Left ventricle myocardium inferior (tissue), 1 donor: ENCODE measurements around the gene STAT4. TPM values are rescaled to one million over a fixed set of nuclear protein-coding genes. Genes with fewer than 3 reads are reported as not detected.

ENCODE experiments used
- DNase-seq: peaks from one replicate; pipeline ENCODE4 v3.0.0-alpha.2; 2020
- H3K27ac ChIP-seq: fragments of 200-600 bp; replicated peaks from 2 replicates; pipeline ENCODE4 v1.8.0; 2021
- H3K27me3 ChIP-seq: fragments of 200-600 bp; 2 replicates; pipeline ENCODE4 v1.8.0; 2021; ENCODE audit warnings: low read depth
- H3K36me3 ChIP-seq: fragments of 200-600 bp; 2 replicates; pipeline ENCODE4 v1.8.0; 2021
- H3K4me1 ChIP-seq: fragments of 200-600 bp; 2 replicates; pipeline ENCODE4 v1.8.0; 2021
- H3K4me3 ChIP-seq: fragments of 200-600 bp; 2 replicates; pipeline ENCODE4 v1.8.0; 2021; ENCODE audit warnings: mild to moderate bottlenecking, moderate library complexity
- H3K9me3 ChIP-seq: fragments of 200-600 bp; replicated peaks from 2 replicates; pipeline ENCODE4 v1.8.0; 2021
- intact Hi-C: fragments of 100-400 bp; cut with micrococcal nuclease; formaldehyde crosslinking; loops from one replicate; pipeline ENCODE4 v1.11.0; 2022
- total RNA-seq: library from RNA; stranded (reverse); fragmentation: NEBNext Ultra II Directional; extraction: Animal tissue kit (Norgen Biotek cat#: 25700); gene quantifications from one replicate; pipeline ENCODE4 v1.2.1, GENCODE V29; 2021
- TF ChIP-seq, protein P1 (sequence below): fragments of 200-600 bp; IDR thresholded peaks from 2 replicates; pipeline ENCODE4 v1.8.0; 2021; ENCODE audit warnings: antibody characterized with exemption, mild to moderate bottlenecking, borderline replicate concordance
- donor health status: DM: no; HTN: yes; CAD: no; lungs with severe emphysema.

STAT4 gene
- total RNA-seq, 1 donor from 2014 or later = 0.82 TPM

DNA sequence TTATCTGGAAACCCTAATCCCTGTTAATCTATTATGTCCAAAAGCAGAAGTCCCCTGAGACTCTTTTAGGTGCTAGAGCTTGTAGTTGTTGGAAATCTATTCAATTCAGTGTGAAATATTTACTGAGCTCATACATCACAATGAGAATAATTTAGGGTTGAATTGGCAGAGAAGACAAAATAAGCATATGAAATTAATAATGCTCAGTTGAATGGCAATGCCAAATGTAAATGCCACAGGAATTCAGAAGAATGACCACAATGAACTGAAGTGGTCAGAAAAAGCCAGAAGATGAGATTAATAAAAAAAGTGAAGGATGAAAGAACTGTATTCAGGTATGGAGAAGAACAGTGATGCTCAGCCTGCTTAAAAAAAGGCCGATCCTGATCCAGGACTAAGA, 8.0 kb upstream of the STAT4 start:
- TF ChIP-seq, protein P1, sequence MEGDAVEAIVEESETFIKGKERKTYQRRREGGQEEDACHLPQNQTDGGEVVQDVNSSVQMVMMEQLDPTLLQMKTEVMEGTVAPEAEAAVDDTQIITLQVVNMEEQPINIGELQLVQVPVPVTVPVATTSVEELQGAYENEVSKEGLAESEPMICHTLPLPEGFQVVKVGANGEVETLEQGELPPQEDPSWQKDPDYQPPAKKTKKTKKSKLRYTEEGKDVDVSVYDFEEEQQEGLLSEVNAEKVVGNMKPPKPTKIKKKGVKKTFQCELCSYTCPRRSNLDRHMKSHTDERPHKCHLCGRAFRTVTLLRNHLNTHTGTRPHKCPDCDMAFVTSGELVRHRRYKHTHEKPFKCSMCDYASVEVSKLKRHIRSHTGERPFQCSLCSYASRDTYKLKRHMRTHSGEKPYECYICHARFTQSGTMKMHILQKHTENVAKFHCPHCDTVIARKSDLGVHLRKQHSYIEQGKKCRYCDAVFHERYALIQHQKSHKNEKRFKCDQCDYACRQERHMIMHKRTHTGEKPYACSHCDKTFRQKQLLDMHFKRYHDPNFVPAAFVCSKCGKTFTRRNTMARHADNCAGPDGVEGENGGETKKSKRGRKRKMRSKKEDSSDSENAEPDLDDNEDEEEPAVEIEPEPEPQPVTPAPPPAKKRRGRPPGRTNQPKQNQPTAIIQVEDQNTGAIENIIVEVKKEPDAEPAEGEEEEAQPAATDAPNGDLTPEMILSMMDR = no peak
- H3K4me1 ChIP-seq = no peaks in the 10 kb centered on the region
- intact Hi-C loops = loop anchor here (10.0 kb wide), 1 partner anchor 104 kb away; no protein-coding TSS in a partner anchor

DNA sequence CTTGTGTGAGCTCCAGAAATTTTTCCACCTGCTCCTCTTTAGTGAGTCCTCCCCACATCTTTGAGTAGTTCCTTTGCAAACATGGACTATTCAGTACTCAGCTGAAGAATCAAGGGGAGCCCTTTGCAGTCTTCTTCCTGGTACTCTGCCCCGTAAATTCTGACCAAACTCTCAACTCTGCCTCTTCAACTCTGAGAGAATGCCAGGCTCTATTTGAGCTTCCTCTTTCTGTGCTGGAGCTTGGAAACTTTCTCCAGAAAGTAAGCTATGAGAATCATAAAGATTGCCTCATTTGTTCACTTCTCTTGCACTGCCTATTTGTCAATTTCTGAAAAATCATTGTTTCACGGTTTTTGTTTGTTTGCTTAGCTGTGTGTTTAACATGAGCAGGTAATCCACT, 7.4 kb upstream of the STAT4 start:
- TF ChIP-seq, protein P1 = no peak

More for the DNA sequence above, 8.0 kb upstream of the STAT4 start:
- Histone ChIP-seq H3K27me3 (no peaks in the 10 kb centered on the region), H3K4me3 (no peak overlapping the region), H3K9me3 (no peaks in the 10 kb centered on the region), H3K36me3 (no peaks in the 10 kb centered on the region), H3K27ac (no peak overlapping the region)
- DNase-seq = no peak

DNA sequence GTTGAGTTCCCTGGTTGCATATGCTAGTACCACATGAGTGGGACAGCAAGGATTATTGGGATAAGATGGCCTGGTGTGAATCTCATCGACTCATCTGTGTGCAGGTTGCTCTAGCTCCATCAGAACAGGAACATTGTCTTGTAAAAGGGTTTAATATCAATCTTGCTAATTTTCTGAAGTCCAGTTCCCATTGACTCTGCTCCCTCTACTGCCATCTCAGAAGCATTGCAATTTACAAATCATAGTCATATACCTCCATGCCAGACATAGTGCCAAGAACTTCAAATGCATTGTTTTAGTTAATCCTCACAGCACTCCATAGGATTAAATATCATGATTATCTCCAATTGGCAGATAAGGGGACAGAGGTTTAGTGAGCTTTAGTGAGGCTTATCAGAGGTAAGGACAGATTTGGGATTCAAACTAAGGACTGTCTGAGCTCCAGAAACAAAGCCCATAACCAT, 4.8 kb upstream of the STAT4 start:
- Histone ChIP-seq H3K4me3 (no peak overlapping the region), H3K36me3 (no peaks in the 10 kb centered on the region), H3K9me3 (no peaks in the 10 kb centered on the region), H3K4me1 (peaks cover 16% of the 10 kb centered on the region), H3K27ac (no peak overlapping the region), H3K27me3 (no peaks in the 10 kb centered on the region)
- TF ChIP-seq, protein P1 = peak; percentile 61
- no peak for DNase-seq
- intact Hi-C loops = loop anchor here (10.0 kb wide), 1 partner anchor 101 kb away; no protein-coding TSS in a partner anchor

More for the DNA sequence above, 7.4 kb upstream of the STAT4 start:
- no peak overlapping the region for H3K4me3 ChIP-seq
- H3K9me3 ChIP-seq = no peaks in the 10 kb centered on the region
- no peak for DNase-seq
- intact Hi-C loops = loop anchor here (10.0 kb wide), 1 partner anchor 103 kb away; no protein-coding TSS in a partner anchor
- H3K27me3 ChIP-seq = no peaks in the 10 kb centered on the region
- no peaks in the 10 kb centered on the region for H3K36me3 ChIP-seq
- no peak overlapping the region for H3K27ac ChIP-seq
- peaks cover 2% of the 10 kb centered on the region for H3K4me1 ChIP-seq

DNA sequence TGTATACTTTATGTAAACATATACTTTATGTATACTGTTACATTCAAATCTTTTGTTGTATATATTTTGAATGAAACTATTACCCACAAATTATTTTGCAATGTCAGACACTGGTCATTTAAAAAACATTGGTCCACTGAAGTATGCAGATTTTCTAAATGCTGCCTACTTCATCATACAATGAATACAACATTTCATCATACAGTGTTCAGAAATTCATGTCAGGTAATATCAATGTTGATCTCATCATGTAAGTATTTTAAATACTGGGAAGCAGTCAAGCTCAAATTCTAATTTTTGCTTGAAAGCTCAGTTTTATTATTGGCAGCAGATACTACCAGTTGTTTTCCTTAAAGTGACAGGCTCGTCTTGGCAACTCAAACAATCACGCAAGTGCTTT, 2.9 kb upstream of the STAT4 start:
- Histone ChIP-seq H3K4me1 (peaks cover 24% of the 10 kb centered on the region), H3K36me3 (no peaks in the 10 kb centered on the region), H3K4me3 (no peak overlapping the region), H3K27ac (no peak overlapping the region), H3K27me3 (no peaks in the 10 kb centered on the region), H3K9me3 (no peaks in the 10 kb centered on the region)
- no peak for DNase-seq
- intact Hi-C loops = loop anchor here (10.0 kb wide), 1 partner anchor 99 kb away; no protein-coding TSS in a partner anchor
- TF ChIP-seq, protein P1 = no peak

DNA sequence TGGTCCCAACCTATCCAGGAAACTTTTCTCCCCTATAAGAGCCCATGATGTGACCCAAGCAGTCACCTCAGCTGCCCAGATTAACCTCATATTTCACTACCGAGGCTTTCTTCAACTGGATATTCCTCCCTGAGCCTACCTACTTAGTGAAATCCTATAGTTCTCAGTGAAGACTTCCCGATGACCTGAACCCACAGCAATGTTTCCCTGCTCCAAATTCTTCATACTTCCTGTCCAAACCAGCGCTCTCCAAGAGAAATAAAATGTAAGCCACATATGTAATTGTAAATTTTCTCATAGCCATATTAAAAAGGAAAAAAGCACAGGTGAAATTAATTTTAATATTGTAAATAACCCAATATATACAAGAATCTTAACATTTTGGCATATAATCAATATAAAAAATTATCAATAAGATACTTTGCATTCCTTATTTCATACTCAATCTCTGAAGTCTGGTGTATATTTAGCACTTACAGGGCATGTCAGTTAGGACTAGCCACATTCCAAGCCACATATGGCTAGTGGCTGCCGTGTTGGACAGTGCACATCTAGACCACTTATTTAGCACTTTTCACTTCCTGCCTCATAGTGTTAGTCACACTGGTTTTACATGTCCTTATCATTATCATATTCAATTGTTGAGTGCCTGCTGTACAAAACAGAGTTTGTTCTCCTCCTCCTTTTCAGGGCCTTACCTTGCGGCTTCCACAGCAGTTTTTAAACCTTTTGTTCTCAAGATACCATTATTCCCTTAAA, 1.9 kb upstream of the STAT4 start:
- no peak for DNase-seq
- Histone ChIP-seq H3K27ac (no peak overlapping the region), H3K4me1 (peaks cover 24% of the 10 kb centered on the region), H3K36me3 (no peaks in the 10 kb centered on the region), H3K27me3 (no peaks in the 10 kb centered on the region), H3K9me3 (no peaks in the 10 kb centered on the region), H3K4me3 (no peak overlapping the region)
- intact Hi-C loops = loop anchor here (10.0 kb wide), 1 partner anchor 98 kb away; no protein-coding TSS in a partner anchor
- TF ChIP-seq, protein P1 = no peak
